GM12892 (cell line): Measurements from ENCODE around the gene KCNJ12.
A peak's percentile ranks its signal among the peaks of the same experiment; 100 is the strongest.
"Not testable (repeated sequence)": the region's sequence is repeated elsewhere in the genome, so short reads cannot be mapped to it uniquely, and the experiment has no call there.

ENCODE experiments used
- DNase-seq: peaks from one replicate; pipeline ENCODE4 v3.0.0; 2011; ENCODE audit not compliant: insufficient read length
- FAIRE-seq: peaks from 2 replicates; lab custom pipeline; 2011; peaks lifted over from hg19 to GRCh38; lab: Jason Lieb, UNC

The KCNJ12 gene

GRCh38 chr17:21405904-21406400, 29.8 kb downstream of the KCNJ12 start:
- not testable (repeated sequence) for DNase-seq

DNA sequence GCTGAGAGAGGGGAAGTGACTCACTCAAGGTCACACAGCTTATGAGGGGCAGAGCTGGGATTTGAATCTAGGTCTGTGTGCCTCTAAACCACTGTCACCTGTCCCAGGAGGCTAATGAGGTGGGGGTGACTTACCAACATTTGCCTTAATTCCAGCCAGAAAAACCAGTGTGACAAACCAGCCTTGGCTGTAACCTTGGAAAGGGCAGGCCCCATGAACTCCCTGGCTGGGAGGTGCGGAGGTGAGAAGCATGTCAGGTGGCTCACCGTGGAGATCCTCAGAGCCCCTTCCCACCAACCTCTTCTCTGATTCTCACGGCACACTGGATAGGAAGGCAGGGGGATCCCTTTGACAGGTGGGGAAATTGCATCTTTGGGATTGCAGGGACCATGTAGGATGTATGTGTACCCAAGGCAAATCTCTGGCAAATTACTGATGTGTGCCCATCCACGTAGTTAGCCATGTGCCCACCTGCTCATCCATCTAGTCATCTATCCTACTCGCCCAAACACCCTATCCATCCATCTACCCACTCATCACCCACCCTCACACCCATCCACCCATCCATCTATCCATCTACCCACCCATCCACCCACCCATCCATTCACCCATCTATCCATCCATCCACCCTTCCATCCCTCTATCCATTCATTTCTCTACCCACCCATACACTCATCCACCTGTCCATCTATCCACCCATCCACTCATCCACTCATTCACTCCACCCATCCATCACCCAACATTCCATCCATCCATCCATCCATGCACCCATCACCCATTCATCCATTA, 30.7 kb downstream of the KCNJ12 start:
- not testable (repeated sequence) for FAIRE-seq, DNase-seq

More at GRCh38 chr17:21405904-21406400, 29.8 kb downstream of the KCNJ12 start:
- FAIRE-seq, result not testable (repeated sequence)

- DNase-seq, FAIRE-seq: not testable (repeated sequence)
Measured at GRCh38 chr17:21407752-21408151, 31.6 kb downstream of the KCNJ12 start.

DNA sequence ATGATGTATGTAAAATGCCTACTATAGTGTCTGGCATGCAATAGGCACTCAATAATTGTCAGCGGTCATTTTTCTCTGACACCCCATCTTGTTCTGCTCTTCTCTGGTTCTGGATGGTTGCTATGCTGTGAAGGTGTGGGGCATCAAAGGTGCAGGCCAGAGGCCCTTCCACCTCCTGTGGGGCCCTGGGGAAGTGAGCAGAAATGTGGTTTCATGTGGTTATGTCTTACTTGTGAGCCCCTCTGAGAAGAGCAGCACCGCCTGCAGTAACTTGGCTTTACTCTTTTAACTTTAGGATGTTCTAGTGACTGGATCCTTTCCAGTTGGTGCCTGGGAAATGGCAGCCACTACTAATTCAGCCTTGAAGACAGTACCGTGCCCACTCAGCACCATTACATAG, 32.1 kb downstream of the KCNJ12 start:
- DNase-seq, FAIRE-seq: not testable (repeated sequence)

DNA sequence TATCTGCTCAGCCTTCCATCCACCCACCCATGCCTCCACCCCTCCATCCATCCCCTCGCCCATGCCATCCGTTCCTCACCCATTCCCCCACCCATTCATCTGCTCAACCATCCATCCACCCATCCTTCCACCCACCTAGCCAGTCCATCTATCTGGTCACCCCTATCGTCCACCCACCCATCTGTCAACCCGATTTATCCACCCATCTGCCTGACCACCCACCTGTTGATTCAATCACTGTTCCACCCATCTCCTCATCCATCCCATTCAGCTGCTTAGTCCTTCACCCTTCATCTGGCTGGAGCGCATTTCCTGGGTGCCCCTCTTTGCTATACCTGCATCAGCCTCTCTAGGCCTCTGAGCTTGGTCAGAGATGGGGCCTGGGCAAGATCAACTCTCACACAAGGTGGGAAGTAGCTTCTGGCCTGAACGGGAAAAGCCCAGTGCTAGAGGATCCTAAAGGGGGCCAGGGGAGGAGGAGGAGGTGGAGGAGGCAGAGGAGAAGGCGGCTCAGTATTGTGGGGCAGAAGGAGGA, 32.7 kb downstream of the KCNJ12 start:
- DNase-seq, FAIRE-seq: not testable (repeated sequence)

DNA sequence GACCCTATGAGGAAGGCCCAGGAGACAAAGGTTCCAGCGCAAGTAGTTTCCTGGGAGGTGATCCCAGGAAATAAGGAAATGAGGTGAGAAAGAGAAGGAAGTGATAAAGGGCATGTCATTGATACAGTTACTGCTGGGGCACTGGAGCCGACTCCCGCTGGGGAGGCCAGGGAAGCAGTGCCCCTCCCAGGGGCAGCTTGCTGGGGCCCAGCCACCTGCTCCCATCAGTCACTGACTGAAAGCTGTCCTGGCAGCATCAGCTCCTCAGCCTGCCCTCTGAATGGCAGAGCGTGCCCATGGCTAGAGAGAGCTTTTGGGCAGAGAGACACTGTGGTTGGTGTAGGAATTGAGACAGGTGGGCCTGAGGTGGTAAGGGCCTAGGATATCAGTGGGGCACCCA, 33.2 kb downstream of the KCNJ12 start:
- not testable (repeated sequence) for DNase-seq, FAIRE-seq

DNA sequence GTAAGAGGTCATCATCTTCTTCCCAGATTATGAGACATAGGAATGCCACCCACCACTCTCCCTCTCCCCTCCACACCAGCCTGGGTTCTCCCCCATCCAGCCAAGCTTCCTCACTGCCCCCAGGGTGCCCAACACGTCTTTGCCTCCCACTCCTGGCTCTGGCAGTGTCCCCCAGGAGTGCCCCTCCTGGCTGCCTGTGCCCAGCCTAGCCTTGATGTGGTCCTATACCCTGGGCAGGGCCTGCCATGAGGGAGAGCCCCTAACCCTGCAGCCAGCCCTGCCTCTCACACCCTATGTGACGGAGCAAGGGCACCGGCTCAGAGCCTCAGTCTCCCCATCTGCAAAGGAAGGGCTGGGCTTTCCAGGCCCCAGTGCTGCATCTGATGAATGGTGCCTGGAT, 33.8 kb downstream of the KCNJ12 start:
- DNase-seq, FAIRE-seq: not testable (repeated sequence)

DNA sequence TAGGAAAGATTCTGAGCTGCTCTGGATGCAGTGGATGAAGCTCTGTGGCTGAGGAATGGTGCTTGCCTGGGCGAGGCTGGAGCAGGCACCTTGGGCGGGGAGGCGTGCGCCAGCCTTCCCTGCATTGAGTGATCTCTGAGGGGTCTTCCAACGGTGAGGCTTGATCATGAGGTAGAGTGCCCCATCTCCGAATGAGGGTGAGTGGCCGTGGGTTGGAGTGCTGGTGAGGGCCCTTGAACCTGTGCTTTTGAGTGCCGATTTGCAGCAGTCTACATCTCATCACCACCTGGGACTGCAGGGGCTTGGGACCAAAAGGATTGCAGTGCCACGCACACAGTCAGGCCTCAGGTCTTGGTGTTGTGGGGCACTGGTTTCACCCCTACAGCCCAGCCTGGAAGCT, 34.2 kb downstream of the KCNJ12 start:
- FAIRE-seq, DNase-seq: not testable (repeated sequence)

GRCh38 chr17:21410906-21411678, 34.9 kb downstream of the KCNJ12 start:
- not testable (repeated sequence) for DNase-seq, FAIRE-seq

GRCh38 chr17:21411679-21412205, 35.6 kb downstream of the KCNJ12 start:
- DNase-seq, result not testable (repeated sequence)
- FAIRE-seq, result peak; percentile 9

DNA sequence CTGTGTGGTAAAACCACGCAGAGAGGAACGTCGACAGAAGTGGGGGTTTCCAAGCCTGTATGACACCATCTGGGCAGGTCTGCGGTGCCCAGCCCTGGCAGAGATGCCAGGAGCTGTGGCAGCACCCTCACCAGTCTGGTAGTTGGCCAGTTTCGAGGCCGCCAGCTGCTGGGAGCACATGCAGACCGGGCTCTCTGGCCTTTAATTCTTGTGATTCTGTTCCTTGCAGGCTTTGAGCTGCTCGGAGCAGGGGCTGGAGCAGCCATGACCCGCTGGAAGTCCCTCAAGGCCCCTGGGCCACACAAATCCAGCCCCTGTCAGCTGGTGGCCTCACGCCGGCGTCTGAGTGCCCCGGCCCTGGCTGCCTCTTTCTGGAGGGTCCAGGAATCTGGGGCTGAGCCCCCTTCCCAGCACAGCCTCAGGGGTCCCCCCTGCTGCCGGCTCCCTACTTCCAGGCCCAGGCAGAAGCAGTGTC, 36.1 kb downstream of the KCNJ12 start:
- FAIRE-seq, DNase-seq: not testable (repeated sequence)

- FAIRE-seq, result not testable (repeated sequence)
Measured at GRCh38 chr17:21413570-21414279, 37.6 kb downstream of the KCNJ12 start.

GRCh38 chr17:21414616-21415015, 38.5 kb downstream of the KCNJ12 start:
- not testable (repeated sequence) for DNase-seq, FAIRE-seq

More at GRCh38 chr17:21413570-21414279, 37.6 kb downstream of the KCNJ12 start:
- DNase-seq, result not testable (repeated sequence)

DNA sequence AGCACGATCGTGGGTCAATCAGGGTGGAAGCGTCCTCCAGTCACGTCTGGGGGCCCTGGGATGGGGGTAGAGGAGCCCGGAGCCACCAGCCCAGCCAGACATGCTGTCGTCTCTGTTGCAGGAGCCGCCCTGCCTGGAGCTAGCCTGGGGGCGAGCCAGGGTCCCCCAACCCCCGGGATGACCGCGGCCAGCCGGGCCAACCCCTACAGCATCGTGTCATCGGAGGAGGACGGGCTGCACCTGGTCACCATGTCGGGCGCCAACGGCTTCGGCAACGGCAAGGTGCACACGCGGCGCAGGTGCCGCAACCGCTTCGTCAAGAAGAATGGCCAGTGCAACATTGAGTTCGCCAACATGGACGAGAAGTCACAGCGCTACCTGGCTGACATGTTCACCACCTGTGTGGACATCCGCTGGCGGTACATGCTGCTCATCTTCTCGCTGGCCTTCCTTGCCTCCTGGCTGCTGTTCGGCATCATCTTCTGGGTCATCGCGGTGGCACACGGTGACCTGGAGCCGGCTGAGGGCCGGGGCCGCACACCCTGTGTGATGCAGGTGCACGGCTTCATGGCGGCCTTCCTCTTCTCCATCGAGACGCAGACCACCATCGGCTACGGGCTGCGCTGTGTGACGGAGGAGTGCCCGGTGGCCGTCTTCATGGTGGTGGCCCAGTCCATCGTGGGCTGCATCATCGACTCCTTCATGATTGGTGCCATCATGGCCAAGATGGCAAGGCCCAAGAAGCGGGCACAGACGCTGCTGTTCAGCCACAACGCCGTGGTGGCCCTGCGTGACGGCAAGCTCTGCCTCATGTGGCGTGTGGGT, 39.2 kb downstream of the KCNJ12 start:
- not testable (repeated sequence) for DNase-seq, FAIRE-seq

- DNase-seq, FAIRE-seq: not testable (repeated sequence)
Measured at GRCh38 chr17:21416471-21416981, 40.4 kb downstream of the KCNJ12 start.

DNA sequence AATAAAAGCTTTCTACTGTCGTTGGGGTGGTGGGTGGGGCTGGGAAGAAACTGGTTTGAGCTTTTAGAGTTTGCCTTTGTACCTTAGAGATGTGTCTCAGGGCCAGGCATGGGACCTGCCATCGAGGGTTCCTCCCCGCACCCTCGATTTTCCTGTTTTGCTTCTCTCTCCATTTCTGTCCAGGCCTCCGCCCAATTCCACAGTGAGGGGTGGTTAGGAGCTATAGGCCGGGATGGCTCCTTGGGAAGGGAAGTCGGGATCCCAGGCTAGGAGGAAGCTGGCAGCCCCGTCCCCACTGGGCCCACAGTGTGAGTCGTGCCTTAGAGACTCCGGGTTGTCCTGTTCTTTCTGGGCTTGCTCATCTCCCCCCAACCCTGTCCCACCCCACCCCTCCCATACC, 41.2 kb downstream of the KCNJ12 start:
- not testable (repeated sequence) for FAIRE-seq, DNase-seq
